ENCODE data around the gene PEPD. TPM values are rescaled to one million over a fixed set of nuclear protein-coding genes. Genes with fewer than 3 reads are reported as not detected.

Gene PEPD
- total RNA-seq, 1 donor from 2014 or later, result 24.0 TPM

DNA sequence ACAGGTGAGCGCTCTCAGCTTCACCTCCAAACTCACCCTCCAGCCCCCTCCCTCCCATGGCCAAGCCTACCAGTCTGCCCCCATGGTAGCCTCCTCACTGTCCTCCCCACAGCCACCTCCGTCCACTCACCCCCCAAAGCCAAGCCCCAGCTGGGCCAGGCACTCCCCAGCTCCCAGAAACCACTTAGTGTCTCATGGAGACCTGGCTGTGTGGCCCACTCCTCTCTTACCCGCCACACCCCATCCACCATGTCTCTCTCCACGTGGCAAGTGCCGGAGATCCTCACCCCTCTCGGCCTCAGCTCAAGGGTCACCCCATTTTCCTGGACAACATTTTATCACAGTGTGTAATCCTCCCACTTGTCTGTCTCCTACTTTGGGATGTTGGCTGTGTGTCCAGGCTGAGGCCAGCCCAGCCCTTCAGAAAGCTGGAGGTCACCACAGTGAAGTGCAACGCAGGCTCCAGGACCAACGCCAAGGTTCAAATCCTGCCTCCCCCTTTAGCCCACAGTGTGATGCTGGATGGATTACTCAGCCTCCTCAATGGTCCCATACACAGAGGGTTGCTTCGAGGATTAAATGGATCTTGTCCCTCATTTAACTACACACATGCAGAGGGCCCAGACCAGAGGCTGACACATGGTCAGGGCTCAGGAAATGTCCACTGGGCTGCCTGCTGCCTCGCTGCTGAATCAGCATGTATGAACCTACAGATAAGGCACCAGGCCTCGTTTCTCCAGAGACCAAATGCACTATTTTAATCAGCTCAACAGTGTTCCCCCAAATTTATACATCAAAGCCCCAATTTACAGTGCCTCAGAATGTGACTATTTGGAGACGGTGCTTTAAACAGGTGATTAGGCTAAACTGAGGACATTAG lies 76.8 kb downstream of the PEPD start:
- no peak overlapping the region for H3K4me3 ChIP-seq (ENCODE audit: low read length in 3 of 3)
- H3K4me1 ChIP-seq (ENCODE audit: control insufficient read depth in 3 of 3, insufficient read depth in 3 of 3, low read length in 3 of 3), result no peaks in the 10 kb centered on the region
- no peak overlapping the region for H3K9ac ChIP-seq (ENCODE audit: low read depth in 1 of 3, low read length in 3 of 3)
- H3K36me3 ChIP-seq (ENCODE audit: control insufficient read depth in 3 of 3, insufficient read depth in 3 of 3, low read length in 3 of 3), result peaks cover 5 to 10% (median 5%) of the 10 kb centered on the region in 3 donors
- no peaks in the 10 kb centered on the region for H3K9me3 ChIP-seq (ENCODE audit: control insufficient read depth in 3 of 3, low read length in 3 of 3)
- H3K27ac ChIP-seq (ENCODE audit: low read depth, low read length), result no peak overlapping the region
- H3K27me3 ChIP-seq (ENCODE audit: control insufficient read depth in 3 of 3, insufficient read depth in 3 of 3, low read length in 3 of 3), result no peaks in the 10 kb centered on the region

DNA sequence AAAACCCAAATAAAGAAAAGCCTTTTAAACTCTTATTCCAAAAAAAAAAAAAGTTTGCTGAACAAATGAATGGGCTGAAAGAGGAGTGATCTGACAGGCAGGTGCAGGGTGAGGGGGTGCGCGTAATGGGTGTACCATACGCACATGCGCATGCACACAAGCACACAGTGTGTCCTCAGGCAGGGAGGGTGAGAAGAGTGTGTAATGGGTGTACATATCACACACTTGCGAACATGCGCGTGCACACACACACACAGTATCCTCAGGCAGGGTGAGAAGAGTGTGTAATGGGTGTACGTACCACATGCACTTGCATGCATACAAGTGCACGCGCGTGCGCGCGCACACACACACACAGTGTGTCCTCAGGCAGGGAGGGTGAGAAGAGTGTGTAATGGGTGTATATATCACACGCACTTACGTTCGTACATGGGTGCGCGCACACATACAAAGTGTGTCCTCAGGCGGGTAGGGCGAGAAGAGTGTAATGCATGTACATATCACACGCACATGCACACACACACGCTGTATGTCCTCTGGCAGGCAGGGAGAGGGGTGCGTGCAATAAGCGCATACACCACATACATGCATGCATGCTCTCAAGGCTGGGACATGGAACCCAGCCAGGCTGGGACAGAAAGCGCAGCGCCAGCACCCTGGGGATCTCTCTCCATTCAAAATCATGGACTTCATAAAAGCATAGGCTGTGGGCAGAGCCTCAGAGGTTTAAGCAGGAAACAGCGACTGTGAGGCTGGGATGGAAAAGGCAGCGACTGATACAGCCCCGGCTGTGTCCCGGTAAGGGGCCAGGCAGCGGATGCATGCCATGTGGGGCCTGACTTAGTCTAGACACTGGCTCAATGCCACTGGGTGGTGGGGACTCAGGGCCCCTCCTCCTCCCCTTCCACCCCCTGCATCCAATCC lies 77.7 kb downstream of the PEPD start:
- H3K9ac ChIP-seq (ENCODE audit: low read depth in 1 of 3, low read length in 3 of 3), result no peak overlapping the region
- H3K9me3 ChIP-seq (ENCODE audit: control insufficient read depth in 3 of 3, low read length in 3 of 3), result no peaks in the 10 kb centered on the region
- no peaks in the 10 kb centered on the region for H3K4me1 ChIP-seq (ENCODE audit: control insufficient read depth in 3 of 3, insufficient read depth in 3 of 3, low read length in 3 of 3)
- peaks cover 5 to 6% (median 5%) of the 10 kb centered on the region in 3 donors for H3K36me3 ChIP-seq (ENCODE audit: control insufficient read depth in 3 of 3, insufficient read depth in 3 of 3, low read length in 3 of 3)
- no peak overlapping the region for H3K4me3 ChIP-seq (ENCODE audit: low read length in 3 of 3)
- no peak overlapping the region for H3K27ac ChIP-seq (ENCODE audit: low read depth, low read length)
- H3K27me3 ChIP-seq (ENCODE audit: control insufficient read depth in 3 of 3, insufficient read depth in 3 of 3, low read length in 3 of 3), result no peaks in the 10 kb centered on the region

DNA sequence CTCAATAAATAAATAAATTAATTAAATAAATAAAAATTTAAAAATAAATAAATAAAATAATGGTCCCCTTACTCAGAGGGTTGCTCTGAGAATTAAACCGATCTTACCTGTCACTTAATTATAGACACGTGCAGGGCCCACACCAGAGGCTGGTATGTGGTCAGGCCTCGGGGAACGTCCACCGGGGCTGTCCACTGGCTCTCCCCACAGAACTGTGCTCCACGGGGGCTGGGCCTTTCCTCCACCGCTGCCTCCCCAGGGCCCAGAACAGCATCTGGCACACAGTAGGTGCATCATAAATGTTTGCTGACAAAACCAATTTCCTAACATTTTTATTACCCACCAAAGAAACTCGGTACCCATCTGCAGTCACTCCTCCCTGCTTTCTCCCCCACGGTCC lies 78.9 kb downstream of the PEPD start:
- Histone ChIP-seq H3K9me3 (ENCODE audit: control insufficient read depth in 3 of 3, low read length in 3 of 3) (no peaks in the 10 kb centered on the region), H3K9ac (ENCODE audit: low read depth in 1 of 3, low read length in 3 of 3) (no peak overlapping the region), H3K27ac (ENCODE audit: low read depth, low read length) (no peak overlapping the region), H3K4me3 (ENCODE audit: low read length in 3 of 3) (no peak overlapping the region), H3K36me3 (ENCODE audit: control insufficient read depth in 3 of 3, insufficient read depth in 3 of 3, low read length in 3 of 3) (peaks cover 5 to 6% (median 5%) of the 10 kb centered on the region in 3 donors), H3K27me3 (ENCODE audit: control insufficient read depth in 3 of 3, insufficient read depth in 3 of 3, low read length in 3 of 3) (no peaks in the 10 kb centered on the region), H3K4me1 (ENCODE audit: control insufficient read depth in 3 of 3, insufficient read depth in 3 of 3, low read length in 3 of 3) (peaks cover 0 to 6% (median 0%) of the 10 kb centered on the region in 3 donors)

DNA sequence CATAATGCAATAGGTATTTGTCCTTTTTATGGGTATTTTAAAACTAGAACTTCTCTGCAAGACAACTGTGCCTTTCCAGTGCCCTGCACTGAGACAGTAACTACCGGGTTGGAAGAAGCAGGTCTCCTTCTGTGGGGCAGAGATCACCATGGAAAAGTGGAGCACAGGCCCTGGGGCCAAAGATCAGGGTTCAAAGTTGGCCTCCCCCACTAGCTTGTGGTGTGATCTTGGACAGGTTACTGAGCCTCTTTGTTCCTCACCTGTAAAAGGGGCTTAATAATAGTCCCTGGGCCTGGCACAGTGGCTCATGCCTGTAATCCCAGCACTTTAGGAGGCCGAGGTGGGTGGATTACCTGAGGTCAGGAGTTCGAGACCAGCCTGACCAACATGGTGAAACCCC lies 79.8 kb downstream of the PEPD start:
- no peaks in the 10 kb centered on the region for H3K27me3 ChIP-seq (ENCODE audit: control insufficient read depth in 3 of 3, insufficient read depth in 3 of 3, low read length in 3 of 3)
- peaks cover 5 to 6% (median 5%) of the 10 kb centered on the region in 3 donors for H3K36me3 ChIP-seq (ENCODE audit: control insufficient read depth in 3 of 3, insufficient read depth in 3 of 3, low read length in 3 of 3)
- no peaks in the 10 kb centered on the region for H3K9me3 ChIP-seq (ENCODE audit: control insufficient read depth in 3 of 3, low read length in 3 of 3)
- H3K9ac ChIP-seq (ENCODE audit: low read depth in 1 of 3, low read length in 3 of 3), result no peak overlapping the region
- peaks cover 0 to 7% (median 0%) of the 10 kb centered on the region in 3 donors for H3K4me1 ChIP-seq (ENCODE audit: control insufficient read depth in 3 of 3, insufficient read depth in 3 of 3, low read length in 3 of 3)
- no peak overlapping the region for H3K4me3 ChIP-seq (ENCODE audit: low read length in 3 of 3)
- H3K27ac ChIP-seq (ENCODE audit: low read depth, low read length), result no peak overlapping the region

DNA sequence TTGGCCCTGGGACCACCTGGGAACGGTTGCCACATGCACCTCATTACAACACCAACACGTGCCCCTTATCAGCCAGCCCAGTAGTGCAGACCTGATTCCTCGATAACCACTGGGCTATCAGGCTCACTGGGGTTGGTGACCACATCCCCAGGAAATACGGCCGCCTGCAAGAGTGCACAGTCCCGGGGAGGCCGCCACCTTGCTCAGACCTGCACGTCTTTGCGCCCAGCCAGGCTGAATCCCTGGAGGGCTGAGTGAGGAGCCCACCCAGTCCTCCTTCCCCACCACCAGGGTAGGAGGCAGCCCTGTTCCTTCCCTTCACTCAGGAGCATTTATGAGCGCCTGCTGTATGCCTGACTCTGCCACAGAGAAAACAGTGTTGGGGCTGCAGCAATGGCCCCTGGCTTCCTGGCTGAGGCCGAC lies 80.3 kb downstream of the PEPD start:
- Histone ChIP-seq H3K4me1 (ENCODE audit: control insufficient read depth in 3 of 3, insufficient read depth in 3 of 3, low read length in 3 of 3) (peaks cover 0 to 7% (median 0%) of the 10 kb centered on the region in 3 donors), H3K27ac (ENCODE audit: low read depth, low read length) (no peak overlapping the region), H3K36me3 (ENCODE audit: control insufficient read depth in 3 of 3, insufficient read depth in 3 of 3, low read length in 3 of 3) (peaks cover 5 to 6% (median 5%) of the 10 kb centered on the region in 3 donors), H3K9ac (ENCODE audit: low read depth in 1 of 3, low read length in 3 of 3) (no peak overlapping the region), H3K9me3 (ENCODE audit: control insufficient read depth in 3 of 3, low read length in 3 of 3) (no peaks in the 10 kb centered on the region), H3K27me3 (ENCODE audit: control insufficient read depth in 3 of 3, insufficient read depth in 3 of 3, low read length in 3 of 3) (no peaks in the 10 kb centered on the region), H3K4me3 (ENCODE audit: low read length in 3 of 3) (no peak overlapping the region)

DNA sequence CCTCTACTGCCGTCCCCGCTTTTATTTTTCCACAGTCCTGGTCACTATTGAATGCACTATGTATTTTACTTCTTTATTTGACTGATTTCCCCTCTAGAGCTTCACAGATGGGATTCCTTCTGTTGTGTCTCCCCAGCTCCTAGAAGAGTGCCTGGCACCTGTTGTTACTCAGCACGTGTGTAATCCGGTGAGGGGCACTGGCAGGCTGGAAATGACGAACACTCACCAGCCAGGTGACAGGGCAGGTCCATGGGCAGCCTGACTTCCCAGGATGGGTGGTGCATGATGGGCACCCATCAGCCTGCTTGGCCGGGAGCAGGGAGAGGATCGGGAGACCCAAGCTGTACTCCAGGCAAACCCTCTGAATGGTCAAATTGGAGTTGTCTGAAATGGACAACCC lies 80.9 kb downstream of the PEPD start:
- H3K36me3 ChIP-seq (ENCODE audit: control insufficient read depth in 3 of 3, insufficient read depth in 3 of 3, low read length in 3 of 3), result peaks cover 5 to 6% (median 5%) of the 10 kb centered on the region in 3 donors
- no peak overlapping the region for H3K27ac ChIP-seq (ENCODE audit: low read depth, low read length)
- H3K9ac ChIP-seq (ENCODE audit: low read depth in 1 of 3, low read length in 3 of 3), result no peak overlapping the region
- H3K27me3 ChIP-seq (ENCODE audit: control insufficient read depth in 3 of 3, insufficient read depth in 3 of 3, low read length in 3 of 3), result no peaks in the 10 kb centered on the region
- H3K9me3 ChIP-seq (ENCODE audit: control insufficient read depth in 3 of 3, low read length in 3 of 3), result no peaks in the 10 kb centered on the region
- H3K4me1 ChIP-seq (ENCODE audit: control insufficient read depth in 3 of 3, insufficient read depth in 3 of 3, low read length in 3 of 3), result peaks cover 0 to 7% (median 0%) of the 10 kb centered on the region in 3 donors
- no peak overlapping the region for H3K4me3 ChIP-seq (ENCODE audit: low read length in 3 of 3)

DNA sequence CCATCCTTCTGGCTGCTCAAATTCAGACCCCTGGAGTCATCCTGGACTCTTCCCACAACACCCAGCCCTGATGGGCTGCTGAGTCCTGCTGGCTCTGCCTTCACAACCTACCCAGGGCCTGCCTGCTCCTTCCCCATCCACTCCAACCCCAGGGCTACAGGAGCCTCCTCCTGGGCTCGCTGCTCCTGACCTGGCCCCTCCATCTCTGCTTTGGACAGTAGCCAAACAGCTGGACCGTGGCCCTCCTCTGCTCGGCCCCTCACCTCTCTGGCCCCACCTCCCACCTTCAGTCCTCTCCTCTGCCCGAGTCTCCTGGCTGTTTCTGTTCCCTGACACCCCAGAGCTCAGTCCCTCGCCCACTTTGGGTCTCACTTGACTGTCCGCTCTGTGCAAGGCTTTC lies 81.3 kb downstream of the PEPD start:
- Histone ChIP-seq H3K4me3 (ENCODE audit: low read length in 3 of 3) (no peak overlapping the region), H3K9me3 (ENCODE audit: control insufficient read depth in 3 of 3, low read length in 3 of 3) (no peaks in the 10 kb centered on the region), H3K4me1 (ENCODE audit: control insufficient read depth in 3 of 3, insufficient read depth in 3 of 3, low read length in 3 of 3) (peaks cover 0 to 7% (median 0%) of the 10 kb centered on the region in 3 donors), H3K27ac (ENCODE audit: low read depth, low read length) (no peak overlapping the region), H3K9ac (ENCODE audit: low read depth in 1 of 3, low read length in 3 of 3) (no peak overlapping the region), H3K36me3 (ENCODE audit: control insufficient read depth in 3 of 3, insufficient read depth in 3 of 3, low read length in 3 of 3) (peaks cover 5 to 9% (median 6%) of the 10 kb centered on the region in 3 donors), H3K27me3 (ENCODE audit: control insufficient read depth in 3 of 3, insufficient read depth in 3 of 3, low read length in 3 of 3) (no peaks in the 10 kb centered on the region)

DNA sequence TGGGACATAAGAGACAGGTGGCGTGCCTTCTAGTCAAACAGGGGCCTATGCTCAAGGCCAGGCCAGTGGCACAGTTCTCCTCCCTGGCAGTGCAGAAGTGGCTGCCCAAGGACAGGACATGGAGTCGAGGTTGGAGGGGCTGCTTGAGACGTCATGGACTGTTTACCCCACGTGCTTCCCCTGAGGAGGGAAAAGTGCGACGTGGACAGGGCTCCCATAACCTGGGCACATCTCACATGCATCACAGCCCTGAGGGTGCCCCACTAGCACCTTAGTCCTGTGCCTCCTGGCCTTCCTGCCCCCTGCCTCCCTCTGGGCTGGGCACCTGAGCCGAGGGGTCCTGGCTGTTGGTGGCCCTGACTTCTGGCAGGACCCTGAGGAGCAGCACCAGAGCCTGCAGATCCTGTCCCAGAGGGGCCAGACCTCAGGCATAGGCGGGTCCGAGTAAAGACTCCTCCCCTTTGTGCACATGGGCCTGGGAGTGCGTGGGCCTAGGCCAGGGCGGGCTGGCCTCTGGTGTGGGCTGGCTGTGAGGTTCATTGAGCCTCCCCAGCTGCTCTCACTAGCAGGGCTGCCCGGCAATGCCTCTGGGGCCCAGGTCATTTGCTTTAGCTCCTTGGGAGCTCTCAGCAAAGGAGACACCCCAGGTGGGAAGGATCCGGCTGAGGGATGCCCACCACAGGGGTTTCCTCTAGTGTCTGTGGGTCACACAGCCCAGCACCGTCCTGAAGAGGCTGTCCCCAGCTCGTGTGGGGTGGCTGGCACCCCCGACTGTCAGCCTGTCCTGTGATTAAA lies 82.4 kb downstream of the PEPD start:
- Histone ChIP-seq H3K4me1 (ENCODE audit: control insufficient read depth in 3 of 3, insufficient read depth in 3 of 3, low read length in 3 of 3) (peaks cover 0 to 7% (median 0%) of the 10 kb centered on the region in 3 donors), H3K4me3 (ENCODE audit: low read length in 3 of 3) (no peak overlapping the region), H3K36me3 (ENCODE audit: control insufficient read depth in 3 of 3, insufficient read depth in 3 of 3, low read length in 3 of 3) (peaks cover 4 to 9% (median 5%) of the 10 kb centered on the region in 3 donors), H3K9me3 (ENCODE audit: control insufficient read depth in 3 of 3, low read length in 3 of 3) (no peaks in the 10 kb centered on the region), H3K27me3 (ENCODE audit: control insufficient read depth in 3 of 3, insufficient read depth in 3 of 3, low read length in 3 of 3) (no peaks in the 10 kb centered on the region), H3K27ac (ENCODE audit: low read depth, low read length) (no peak overlapping the region), H3K9ac (ENCODE audit: low read depth in 1 of 3, low read length in 3 of 3) (no peak overlapping the region)

DNA sequence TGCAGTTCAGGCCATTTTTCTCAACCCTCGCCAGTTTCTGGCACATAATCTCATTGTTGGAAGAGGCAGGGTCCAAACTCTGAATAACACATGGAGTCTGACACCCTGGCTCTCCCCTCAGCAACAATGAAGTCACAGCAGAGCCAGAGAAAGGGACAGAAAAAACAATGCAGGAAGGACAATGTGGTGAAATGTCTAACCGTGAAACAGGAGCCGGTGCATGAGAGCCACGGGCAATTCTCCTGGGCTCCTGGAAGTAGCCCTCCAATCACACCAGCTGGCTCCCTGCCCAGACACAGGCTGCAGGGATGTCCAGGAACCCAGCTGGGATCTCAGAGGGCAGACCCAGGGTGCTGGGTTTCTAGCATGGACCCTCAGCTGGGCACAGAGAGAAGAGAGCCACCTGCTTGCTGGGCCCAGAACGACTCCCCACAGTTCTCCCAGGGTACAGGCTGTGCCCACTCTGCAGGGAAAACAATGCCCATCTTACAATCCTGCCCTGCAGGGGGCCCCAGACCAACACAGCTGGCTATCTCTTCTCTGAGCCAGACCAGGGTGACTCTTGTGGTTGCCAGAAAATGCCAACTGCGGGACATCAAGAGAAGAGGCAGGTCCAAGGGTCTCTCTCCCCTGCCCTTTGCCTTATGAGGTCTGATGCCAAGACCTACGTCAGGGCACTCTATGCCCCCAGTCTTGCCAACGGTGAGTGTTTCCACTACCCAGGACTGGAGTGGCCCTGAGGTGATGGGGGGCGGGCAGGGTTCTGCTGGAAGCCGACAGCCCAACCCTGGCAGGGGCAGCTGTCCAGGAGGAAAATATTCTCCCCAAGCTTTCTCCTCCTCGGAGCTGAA lies 83.5 kb downstream of the PEPD start:
- Histone ChIP-seq H3K4me3 (ENCODE audit: low read length in 3 of 3) (no peak overlapping the region), H3K27ac (ENCODE audit: low read depth, low read length) (no peak overlapping the region), H3K36me3 (ENCODE audit: control insufficient read depth in 3 of 3, insufficient read depth in 3 of 3, low read length in 3 of 3) (peaks cover 0 to 3% (median 0%) of the 10 kb centered on the region in 3 donors), H3K9me3 (ENCODE audit: control insufficient read depth in 3 of 3, low read length in 3 of 3) (no peaks in the 10 kb centered on the region), H3K27me3 (ENCODE audit: control insufficient read depth in 3 of 3, insufficient read depth in 3 of 3, low read length in 3 of 3) (no peaks in the 10 kb centered on the region), H3K9ac (ENCODE audit: low read depth in 1 of 3, low read length in 3 of 3) (no peak overlapping the region), H3K4me1 (ENCODE audit: control insufficient read depth in 3 of 3, insufficient read depth in 3 of 3, low read length in 3 of 3) (peaks cover 0 to 7% (median 0%) of the 10 kb centered on the region in 3 donors)
